Spinal cord (tissue), 10 donors: ENCODE results near the gene PTER. TPM values are rescaled to one million over a fixed set of nuclear protein-coding genes. Genes with fewer than 3 reads are reported as not detected.

ENCODE experiments used
- DNase-seq, 6 donors: peaks; one replicate each; pipeline versions ENCODE4 v3.0.0 to v3.0.0-alpha.2; 2013 to 2015; ENCODE audit warnings: low spot score in 6 of 6, low read depth in 4 of 6
- H3K27ac ChIP-seq: one replicate; pipeline ENCODE4 v1.5.1; 2013; ENCODE audit warnings: low read depth, low read length, control low read depth
- H3K27me3 ChIP-seq: one replicate; pipeline ENCODE4 v1.6.1; 2013; ENCODE audit warnings: low read length; ENCODE audit not compliant: control insufficient read depth, insufficient read depth
- H3K36me3 ChIP-seq: one replicate; pipeline ENCODE4 v1.6.1; 2013; ENCODE audit warnings: low read length; ENCODE audit not compliant: control insufficient read depth, insufficient read depth
- H3K4me1 ChIP-seq: one replicate; pipeline ENCODE4 v1.6.1; 2013; ENCODE audit warnings: low read length; ENCODE audit not compliant: control insufficient read depth, insufficient read depth
- H3K4me3 ChIP-seq: one replicate; pipeline ENCODE4 v1.5.1; 2013; ENCODE audit warnings: low read depth, low read length, control low read depth
- H3K9me3 ChIP-seq: one replicate; pipeline ENCODE4 v1.6.1; 2013; ENCODE audit warnings: low read length; ENCODE audit not compliant: control insufficient read depth, insufficient read depth
- WGBS: methylation state at CpG from one replicate; pipeline ENCODE4 v1.1.5; 2013; ENCODE audit warnings: missing lambda C conversion rate; ENCODE audit not compliant: insufficient coverage; 5-methylcytosine and 5-hydroxymethylcytosine counted together
- polyA plus RNA-seq, 2 donors: library from polyadenylated mRNA; unstranded; fragments of 120-200 nt; gene quantifications; one replicate each; pipeline ENCODE4 v1.2.1, GENCODE V29; 2013; ENCODE audit not compliant: insufficient read length in 2 of 2
- total RNA-seq, 2 donors: library from RNA; depleted of rRNA in 1 of 2; stranded (reverse); fragments of 120-200 nt in 1 of 2; fragments of >200 nt in 1 of 2; gene quantifications; one replicate each; pipeline versions ENCODE4 v1.2.3 to v1.2.4, GENCODE V29; 2013 to 2014
- donor health status: healthy.

The PTER gene
- total and polyA plus RNA-seq, 4 donors = 4.4 to 9.9 (median 7.4) TPM

GRCh38 chr10:16521311-16522016 is 84.7 kb downstream of the PTER start, which contains the start of gene C1QL3:
C1QL3 (minus strand) TSS chr10:16521879; CDS start chr10:16521065, 814 bp downstream.
- 0% methylated on average over 67 of the region's 68 CpGs for WGBS
- H3K27me3 ChIP-seq = peaks cover 51% of the 10 kb centered on the region
- peak within 1 kb of the TSS; percentile 22 for H3K4me3 ChIP-seq
- DNase-seq = peak in 3 of 6 donors; percentile 12 to 88 (median 73)
- peaks cover 24% of the 10 kb centered on the region for H3K4me1 ChIP-seq
- H3K27ac ChIP-seq = no peak within 1 kb of the TSS
- no peaks in the 10 kb centered on the region for H3K36me3 ChIP-seq
- no peaks in the 10 kb centered on the region for H3K9me3 ChIP-seq

GRCh38 chr10:16527452-16527851 is 90.6 kb downstream of the PTER start:
- DNase-seq = no peak
- no peaks in the 10 kb centered on the region for H3K36me3 ChIP-seq
- H3K4me3 ChIP-seq = no peak overlapping the region
- no peaks in the 10 kb centered on the region for H3K4me1 ChIP-seq
- H3K9me3 ChIP-seq = no peaks in the 10 kb centered on the region
- H3K27ac ChIP-seq = no peak overlapping the region
- no CpG with 5 or more reads among the region's 4 CpGs for WGBS
- H3K27me3 ChIP-seq = peaks cover 17% of the 10 kb centered on the region

GRCh38 chr10:16529853-16530252 is 93.0 kb downstream of the PTER start:
- WGBS = 100% methylated on average over 1 of the region's 3 CpGs
- H3K36me3 ChIP-seq = no peaks in the 10 kb centered on the region
- H3K4me1 ChIP-seq = no peaks in the 10 kb centered on the region
- H3K9me3 ChIP-seq = no peaks in the 10 kb centered on the region
- no peak overlapping the region for H3K27ac ChIP-seq
- no peaks in the 10 kb centered on the region for H3K27me3 ChIP-seq
- no peak for DNase-seq
- no peak overlapping the region for H3K4me3 ChIP-seq

- no peaks in the 10 kb centered on the region for H3K9me3 ChIP-seq
- H3K27me3 ChIP-seq = no peaks in the 10 kb centered on the region
- 72% methylated on average over 5 of the region's 5 CpGs for WGBS
- H3K4me1 ChIP-seq = no peaks in the 10 kb centered on the region
- DNase-seq = no peak
- no peak overlapping the region for H3K4me3 ChIP-seq
- no peak overlapping the region for H3K27ac ChIP-seq
- no peaks in the 10 kb centered on the region for H3K36me3 ChIP-seq
Measured at GRCh38 chr10:16536155-16536554, 99.3 kb downstream of the PTER start.

- Histone ChIP-seq H3K9me3 (no peaks in the 10 kb centered on the region), H3K4me1 (no peaks in the 10 kb centered on the region), H3K27ac (no peak overlapping the region), H3K27me3 (no peaks in the 10 kb centered on the region), H3K36me3 (no peaks in the 10 kb centered on the region), H3K4me3 (no peak overlapping the region)
- DNase-seq = no peak
- 66% methylated on average over 2 of the region's 3 CpGs for WGBS
Measured at GRCh38 chr10:16544099-16544498, 107.3 kb downstream of the PTER start.

GRCh38 chr10:16544591-16544990 is 107.8 kb downstream of the PTER start:
- Histone ChIP-seq H3K27ac (no peak overlapping the region), H3K4me1 (no peaks in the 10 kb centered on the region), H3K27me3 (no peaks in the 10 kb centered on the region), H3K4me3 (no peak overlapping the region), H3K36me3 (no peaks in the 10 kb centered on the region), H3K9me3 (no peaks in the 10 kb centered on the region)
- peak in 1 of 6 donors; percentile 78 for DNase-seq
- WGBS = no CpG with 5 or more reads among the region's 4 CpGs

GRCh38 chr10:16545116-16545736 is 108.4 kb downstream of the PTER start:
- Histone ChIP-seq H3K36me3 (no peaks in the 10 kb centered on the region), H3K9me3 (no peaks in the 10 kb centered on the region), H3K4me1 (no peaks in the 10 kb centered on the region), H3K27ac (no peak overlapping the region), H3K4me3 (no peak overlapping the region), H3K27me3 (no peaks in the 10 kb centered on the region)
- peak in 2 of 6 donors; percentile 64 to 71 for DNase-seq
- WGBS = no CpG with 5 or more reads among the region's 7 CpGs

- Histone ChIP-seq H3K27me3 (no peaks in the 10 kb centered on the region), H3K4me3 (no peak overlapping the region), H3K36me3 (no peaks in the 10 kb centered on the region), H3K4me1 (no peaks in the 10 kb centered on the region), H3K27ac (no peak overlapping the region), H3K9me3 (no peaks in the 10 kb centered on the region)
- no peak for DNase-seq
- WGBS = no CpG with 5 or more reads among the region's 4 CpGs
Measured at GRCh38 chr10:16547973-16548372, 111.2 kb downstream of the PTER start.

GRCh38 chr10:16559236-16559773 is 122.5 kb downstream of the PTER start:
- Histone ChIP-seq H3K4me1 (no peaks in the 10 kb centered on the region), H3K9me3 (no peaks in the 10 kb centered on the region), H3K36me3 (no peaks in the 10 kb centered on the region), H3K27me3 (no peaks in the 10 kb centered on the region), H3K27ac (no peak overlapping the region), H3K4me3 (no peak overlapping the region)
- 91% methylated on average over 5 of the region's 5 CpGs for WGBS
- no peak for DNase-seq

GRCh38 chr10:16562891-16563290 is 126.1 kb downstream of the PTER start:
- no peaks in the 10 kb centered on the region for H3K9me3 ChIP-seq
- DNase-seq = no peak
- no peaks in the 10 kb centered on the region for H3K27me3 ChIP-seq
- 78% methylated on average over 1 of the region's 6 CpGs for WGBS
- H3K4me3 ChIP-seq = no peak overlapping the region
- no peak overlapping the region for H3K27ac ChIP-seq
- no peaks in the 10 kb centered on the region for H3K4me1 ChIP-seq
- no peaks in the 10 kb centered on the region for H3K36me3 ChIP-seq
